WTC11 (cell line): Measurements from ENCODE around the gene KITLG.

Experiments
- ATF1 ChIP-seq: sonication (generic); formaldehyde crosslinking; IDR thresholded peaks from 2 replicates; pipeline ENCODE4 v1.8.1; 2023; ENCODE audit warnings: mild to moderate bottlenecking, moderate library complexity, missing genetic modification reagents
- CTCF ChIP-seq: fragments of 200-600 bp; IDR thresholded peaks from 2 replicates; pipeline ENCODE4 v1.8.0; 2022; ENCODE audit warnings: antibody characterized with exemption
- ESRRA ChIP-seq: sonication (generic); formaldehyde crosslinking; IDR thresholded peaks from 2 replicates; pipeline ENCODE4 v1.8.1; 2022; ENCODE audit warnings: mild to moderate bottlenecking, missing genetic modification reagents, borderline replicate concordance
- ETV6 ChIP-seq: sonication (generic); formaldehyde crosslinking; IDR thresholded peaks from 2 replicates; pipeline ENCODE4 v1.8.1; 2022; ENCODE audit warnings: mild to moderate bottlenecking, missing genetic modification reagents
- IRF2 ChIP-seq: sonication (generic); formaldehyde crosslinking; IDR thresholded peaks from 2 replicates; pipeline ENCODE4 v1.8.0; 2022; ENCODE audit warnings: low read depth, missing genetic modification reagents, borderline replicate concordance
- MXD4 ChIP-seq: fragments of 250-450 bp; sonication (Bioruptor Pico); IDR thresholded peaks from 2 replicates; pipeline ENCODE4 v1.8.0; 2021; ENCODE audit warnings: mild to moderate bottlenecking, moderate library complexity, borderline replicate concordance
- NFYB ChIP-seq: sonication (generic); formaldehyde crosslinking; conservative IDR thresholded peaks from 2 replicates; pipeline ENCODE4 v1.8.0; 2022; ENCODE audit warnings: low read depth, missing genetic modification reagents
- NR3C1 ChIP-seq: sonication (generic); formaldehyde crosslinking; conservative IDR thresholded peaks from 2 replicates; pipeline ENCODE4 v1.8.1; 2023; ENCODE audit warnings: low read depth, mild to moderate bottlenecking, missing genetic modification reagents
- TEAD4 ChIP-seq: sonication (generic); formaldehyde crosslinking; IDR thresholded peaks from 2 replicates; pipeline ENCODE4 v1.8.0; 2022; ENCODE audit warnings: mild to moderate bottlenecking, missing genetic modification reagents
- ZNF121 ChIP-seq: sonication (generic); formaldehyde crosslinking; IDR thresholded peaks from 2 replicates; pipeline ENCODE4 v1.8.0; 2023; ENCODE audit warnings: missing genetic modification reagents
- ZNF138 ChIP-seq: sonication (generic); formaldehyde crosslinking; conservative IDR thresholded peaks from 2 replicates; pipeline ENCODE4 v1.8.1; 2022; ENCODE audit warnings: mild to moderate bottlenecking, moderate library complexity, missing genetic modification reagents
- TF ChIP-seq, protein P1 (sequence below): sonication (generic); formaldehyde crosslinking; IDR thresholded peaks from 2 replicates; pipeline ENCODE4 v1.8.1; 2023; ENCODE audit warnings: mild to moderate bottlenecking, missing genetic modification reagents
- TF ChIP-seq, protein P2 (sequence below): fragments of 250-450 bp; sonication (Bioruptor Pico); IDR thresholded peaks from 2 replicates; pipeline ENCODE4 v2.1.2; 2022; ENCODE audit warnings: mild to moderate bottlenecking, moderate library complexity

- TF ChIP-seq ETV6 (CRISPR knock-in tag), result no peak
- no peak for TF ChIP-seq CTCF
- TF ChIP-seq NR3C1 (CRISPR knock-in tag), result no peak
- TF ChIP-seq, protein P1, sequence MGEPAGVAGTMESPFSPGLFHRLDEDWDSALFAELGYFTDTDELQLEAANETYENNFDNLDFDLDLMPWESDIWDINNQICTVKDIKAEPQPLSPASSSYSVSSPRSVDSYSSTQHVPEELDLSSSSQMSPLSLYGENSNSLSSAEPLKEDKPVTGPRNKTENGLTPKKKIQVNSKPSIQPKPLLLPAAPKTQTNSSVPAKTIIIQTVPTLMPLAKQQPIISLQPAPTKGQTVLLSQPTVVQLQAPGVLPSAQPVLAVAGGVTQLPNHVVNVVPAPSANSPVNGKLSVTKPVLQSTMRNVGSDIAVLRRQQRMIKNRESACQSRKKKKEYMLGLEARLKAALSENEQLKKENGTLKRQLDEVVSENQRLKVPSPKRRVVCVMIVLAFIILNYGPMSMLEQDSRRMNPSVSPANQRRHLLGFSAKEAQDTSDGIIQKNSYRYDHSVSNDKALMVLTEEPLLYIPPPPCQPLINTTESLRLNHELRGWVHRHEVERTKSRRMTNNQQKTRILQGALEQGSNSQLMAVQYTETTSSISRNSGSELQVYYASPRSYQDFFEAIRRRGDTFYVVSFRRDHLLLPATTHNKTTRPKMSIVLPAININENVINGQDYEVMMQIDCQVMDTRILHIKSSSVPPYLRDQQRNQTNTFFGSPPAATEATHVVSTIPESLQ (CRISPR knock-in tag), result no peak
- TF ChIP-seq, protein P2, sequence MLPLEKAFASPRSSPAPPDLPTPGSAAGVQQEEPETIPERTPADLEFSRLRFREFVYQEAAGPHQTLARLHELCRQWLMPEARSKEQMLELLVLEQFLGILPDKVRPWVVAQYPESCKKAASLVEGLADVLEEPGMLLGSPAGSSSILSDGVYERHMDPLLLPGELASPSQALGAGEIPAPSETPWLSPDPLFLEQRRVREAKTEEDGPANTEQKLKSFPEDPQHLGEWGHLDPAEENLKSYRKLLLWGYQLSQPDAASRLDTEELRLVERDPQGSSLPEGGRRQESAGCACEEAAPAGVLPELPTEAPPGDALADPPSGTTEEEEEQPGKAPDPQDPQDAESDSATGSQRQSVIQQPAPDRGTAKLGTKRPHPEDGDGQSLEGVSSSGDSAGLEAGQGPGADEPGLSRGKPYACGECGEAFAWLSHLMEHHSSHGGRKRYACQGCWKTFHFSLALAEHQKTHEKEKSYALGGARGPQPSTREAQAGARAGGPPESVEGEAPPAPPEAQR (CRISPR knock-in tag), result no peak
- no peak for TF ChIP-seq IRF2 (CRISPR knock-in tag)
- TF ChIP-seq MXD4 (CRISPR knock-in tag), result no peak
- TF ChIP-seq TEAD4, result no peak
- no peak for TF ChIP-seq ZNF121 (CRISPR knock-in tag)
- no peak for TF ChIP-seq NFYB (CRISPR knock-in tag)
- no peak for TF ChIP-seq ESRRA
- TF ChIP-seq ZNF138 (CRISPR knock-in tag), result no peak
- TF ChIP-seq ATF1, result no peak
Measured at GRCh38 chr12:88594780-88595179, 14.5 kb upstream of the KITLG start.
